ENCODE measurements around the gene POLR3G. TPM values are rescaled to one million over a fixed set of nuclear protein-coding genes. Genes with fewer than 3 reads are reported as not detected.

Gene POLR3G
- total and polyA plus RNA-seq, 2 of the 13 experiments (the other 11 are each of a cell fraction or from before 2014, with no cell fraction given) = 1.2 to 7.3 TPM

DNA sequence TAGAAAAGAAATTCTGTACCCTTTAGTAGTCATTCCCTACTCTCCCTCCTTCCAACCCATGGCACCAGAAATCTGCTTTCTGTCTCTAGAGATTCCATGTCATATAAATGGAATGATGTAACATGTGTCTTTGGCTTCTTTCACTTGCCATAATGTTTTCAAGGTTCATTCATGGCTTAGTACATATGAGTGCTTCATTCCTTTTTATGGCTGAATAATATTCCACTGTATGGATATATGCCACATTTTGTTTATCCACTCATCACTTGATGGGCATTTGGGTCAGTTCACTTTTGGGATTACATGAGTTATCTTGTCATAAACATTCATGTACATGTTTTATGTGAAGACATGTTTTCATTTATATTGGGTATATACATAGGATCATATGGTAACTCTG, 19.4 kb downstream of the POLR3G start (continued):
- TF ChIP-seq, protein P1, sequence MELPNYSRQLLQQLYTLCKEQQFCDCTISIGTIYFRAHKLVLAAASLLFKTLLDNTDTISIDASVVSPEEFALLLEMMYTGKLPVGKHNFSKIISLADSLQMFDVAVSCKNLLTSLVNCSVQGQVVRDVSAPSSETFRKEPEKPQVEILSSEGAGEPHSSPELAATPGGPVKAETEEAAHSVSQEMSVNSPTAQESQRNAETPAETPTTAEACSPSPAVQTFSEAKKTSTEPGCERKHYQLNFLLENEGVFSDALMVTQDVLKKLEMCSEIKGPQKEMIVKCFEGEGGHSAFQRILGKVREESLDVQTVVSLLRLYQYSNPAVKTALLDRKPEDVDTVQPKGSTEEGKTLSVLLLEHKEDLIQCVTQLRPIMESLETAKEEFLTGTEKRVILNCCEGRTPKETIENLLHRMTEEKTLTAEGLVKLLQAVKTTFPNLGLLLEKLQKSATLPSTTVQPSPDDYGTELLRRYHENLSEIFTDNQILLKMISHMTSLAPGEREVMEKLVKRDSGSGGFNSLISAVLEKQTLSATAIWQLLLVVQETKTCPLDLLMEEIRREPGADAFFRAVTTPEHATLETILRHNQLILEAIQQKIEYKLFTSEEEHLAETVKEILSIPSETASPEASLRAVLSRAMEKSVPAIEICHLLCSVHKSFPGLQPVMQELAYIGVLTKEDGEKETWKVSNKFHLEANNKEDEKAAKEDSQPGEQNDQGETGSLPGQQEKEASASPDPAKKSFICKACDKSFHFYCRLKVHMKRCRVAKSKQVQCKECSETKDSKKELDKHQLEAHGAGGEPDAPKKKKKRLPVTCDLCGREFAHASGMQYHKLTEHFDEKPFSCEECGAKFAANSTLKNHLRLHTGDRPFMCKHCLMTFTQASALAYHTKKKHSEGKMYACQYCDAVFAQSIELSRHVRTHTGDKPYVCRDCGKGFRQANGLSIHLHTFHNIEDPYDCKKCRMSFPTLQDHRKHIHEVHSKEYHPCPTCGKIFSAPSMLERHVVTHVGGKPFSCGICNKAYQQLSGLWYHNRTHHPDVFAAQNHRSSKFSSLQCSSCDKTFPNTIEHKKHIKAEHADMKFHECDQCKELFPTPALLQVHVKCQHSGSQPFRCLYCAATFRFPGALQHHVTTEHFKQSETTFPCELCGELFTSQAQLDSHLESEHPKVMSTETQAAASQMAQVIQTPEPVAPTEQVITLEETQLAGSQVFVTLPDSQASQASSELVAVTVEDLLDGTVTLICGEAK (IDR thresholded peaks at IDR 0.05) = no peak
- TF ChIP-seq, protein P1 (CRISPR knock-in tag; IDR thresholded peaks at IDR 0.05) = no peak

DNA sequence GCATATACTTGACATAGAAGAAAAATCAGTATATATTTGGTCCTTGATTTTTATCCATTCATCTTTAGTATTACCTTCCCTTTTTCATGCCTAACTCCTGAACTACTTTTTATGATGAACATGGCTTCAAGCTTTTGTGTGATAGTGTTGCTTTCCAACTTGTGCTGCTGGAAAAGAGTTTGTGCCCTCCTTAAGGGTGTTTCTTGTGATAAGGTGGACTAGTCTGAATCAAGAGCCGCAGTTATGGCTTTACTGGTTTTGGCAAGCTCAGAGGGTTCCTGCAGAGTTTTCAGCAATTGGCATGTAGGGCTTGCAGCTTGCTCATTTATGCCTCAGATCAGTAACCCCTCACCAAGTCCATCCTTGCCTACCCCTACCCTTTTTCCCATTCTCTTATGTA, 20.5 kb downstream of the POLR3G start:
- no peaks in the 10 kb centered on the region for H3K79me2 ChIP-seq (ENCODE audit: insufficient read depth, low read length)
- no peaks in the 10 kb centered on the region for H3K4me1 ChIP-seq (ENCODE audit: insufficient read depth, low read length)
- 100% methylated on average over 1 of the region's 1 CpG for WGBS (ENCODE audit: low lambda C conversion rate)
- intact Hi-C loops (cut with micrococcal nuclease; ENCODE audit: unreplicated experiment) = no loop called here
- in situ Hi-C loops (cut with HindIII; ENCODE audit: extremely low pct_ligation_motif_present, low pct_unique_long_range_greater_than_20kb) = no loop called here
- ATAC-seq (no peak), DNase-seq (ENCODE audit: low spot score) (no peak), FAIRE-seq (no peak)
- no peaks in the 10 kb centered on the region for H3K36me3 ChIP-seq (replicated peaks in 1 of 2; ENCODE audit: control insufficient read depth in 1 of 2, insufficient read depth in 2 of 2, low read length in 2 of 2)
- H2AFZ ChIP-seq (ENCODE audit: low read length) = no peak overlapping the region
- no peak overlapping the region for H3K4me3 ChIP-seq (replicated peaks in 1 of 3; ENCODE audit: insufficient read depth in 1 of 3, low read depth in 2 of 3, low read length in 3 of 3)
- no peak overlapping the region for H3K9ac ChIP-seq (ENCODE audit: insufficient read depth, low read depth, low read length)
- H3K4me2 ChIP-seq (ENCODE audit: low read depth, low read length) = no peak overlapping the region
- no peaks in the 10 kb centered on the region for H3K9me3 ChIP-seq (ENCODE audit: low read length)
- no peaks in the 10 kb centered on the region for H4K20me1 ChIP-seq (ENCODE audit: insufficient read depth, low read length)
- no TSS peak for BruUV-seq (replicated peaks)
- POLR2A ChIA-PET = no interaction called here
- CTCF ChIA-PET (ENCODE audit: low intra/inter-chr PET ratio, low total read pairs) = no interaction called here
- H3K27ac ChIP-seq (ENCODE audit: extremely low read length, insufficient read depth, low read length) = no peak overlapping the region
- H3K27me3 ChIP-seq (ENCODE audit: control insufficient read depth in 1 of 2, insufficient read depth in 2 of 2, low read length in 2 of 2) = no peaks in the 10 kb centered on the region
- TF ChIP-seq SNRNP70 (IDR thresholded peaks at IDR 0.05; ENCODE audit: low read depth, low read length) (no peak), ZNF33A (CRISPR knock-in tag; IDR thresholded peaks at IDR 0.05; ENCODE audit: borderline replicate concordance) (no peak), GZF1 (CRISPR knock-in tag; IDR thresholded peaks at IDR 0.05) (no peak), ZNF235 (CRISPR knock-in tag; IDR thresholded peaks at IDR 0.05; ENCODE audit: borderline replicate concordance) (no peak), HMG20B (CRISPR knock-in tag; conservative IDR thresholded peaks at IDR 0.05) (no peak), ZNF354B (CRISPR knock-in tag; IDR thresholded peaks at IDR 0.05) (no peak), TEAD3 (CRISPR knock-in tag; optimal IDR thresholded peaks at IDR 0.05; ENCODE audit: borderline replicate concordance) (no peak)
- TF ChIP-seq, protein P2, sequence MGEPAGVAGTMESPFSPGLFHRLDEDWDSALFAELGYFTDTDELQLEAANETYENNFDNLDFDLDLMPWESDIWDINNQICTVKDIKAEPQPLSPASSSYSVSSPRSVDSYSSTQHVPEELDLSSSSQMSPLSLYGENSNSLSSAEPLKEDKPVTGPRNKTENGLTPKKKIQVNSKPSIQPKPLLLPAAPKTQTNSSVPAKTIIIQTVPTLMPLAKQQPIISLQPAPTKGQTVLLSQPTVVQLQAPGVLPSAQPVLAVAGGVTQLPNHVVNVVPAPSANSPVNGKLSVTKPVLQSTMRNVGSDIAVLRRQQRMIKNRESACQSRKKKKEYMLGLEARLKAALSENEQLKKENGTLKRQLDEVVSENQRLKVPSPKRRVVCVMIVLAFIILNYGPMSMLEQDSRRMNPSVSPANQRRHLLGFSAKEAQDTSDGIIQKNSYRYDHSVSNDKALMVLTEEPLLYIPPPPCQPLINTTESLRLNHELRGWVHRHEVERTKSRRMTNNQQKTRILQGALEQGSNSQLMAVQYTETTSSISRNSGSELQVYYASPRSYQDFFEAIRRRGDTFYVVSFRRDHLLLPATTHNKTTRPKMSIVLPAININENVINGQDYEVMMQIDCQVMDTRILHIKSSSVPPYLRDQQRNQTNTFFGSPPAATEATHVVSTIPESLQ (CRISPR knock-in tag; conservative IDR thresholded peaks at IDR 0.05) = no peak

Data from HepG2 (cell line).